Measurements from ENCODE around the gene MRPS35. TPM values are rescaled to one million over a fixed set of nuclear protein-coding genes. Genes with fewer than 3 reads are reported as not detected.
"Not testable (repeated sequence)": the region's sequence is repeated elsewhere in the genome, so short reads cannot be mapped to it uniquely, and the experiment has no call there.

The MRPS35 gene
- total and polyA plus RNA-seq, 2 donors from 2014 or later = 40.1 to 97.8 TPM

GRCh38 chr12:27743601-27744000 lies 33.0 kb downstream of the MRPS35 start:
- Histone ChIP-seq H3K4me3 (ENCODE audit: low read length in 3 of 3) (no peak overlapping the region), H3K9me3 (ENCODE audit: control insufficient read depth in 2 of 3, insufficient read depth in 1 of 3, low read length in 3 of 3) (no peaks in the 10 kb centered on the region), H3K9ac (ENCODE audit: low read length in 3 of 3) (no peak overlapping the region), H3K36me3 (ENCODE audit: control insufficient read depth in 2 of 3, insufficient read depth in 3 of 3, low read length in 3 of 3) (peaks cover 0 to 7% (median 0%) of the 10 kb centered on the region in 3 donors), H3K27me3 (ENCODE audit: control insufficient read depth, insufficient read depth, low read length) (no peaks in the 10 kb centered on the region), H3K27ac (ENCODE audit: low read depth in 2 of 2, low read length in 2 of 2) (no peak overlapping the region), H3K4me1 (ENCODE audit: control insufficient read depth in 2 of 3, insufficient read depth in 2 of 3, low read depth in 1 of 3, low read length in 3 of 3) (no peaks in the 10 kb centered on the region)
- no peak for DNase-seq
- TF ChIP-seq, protein P1, sequence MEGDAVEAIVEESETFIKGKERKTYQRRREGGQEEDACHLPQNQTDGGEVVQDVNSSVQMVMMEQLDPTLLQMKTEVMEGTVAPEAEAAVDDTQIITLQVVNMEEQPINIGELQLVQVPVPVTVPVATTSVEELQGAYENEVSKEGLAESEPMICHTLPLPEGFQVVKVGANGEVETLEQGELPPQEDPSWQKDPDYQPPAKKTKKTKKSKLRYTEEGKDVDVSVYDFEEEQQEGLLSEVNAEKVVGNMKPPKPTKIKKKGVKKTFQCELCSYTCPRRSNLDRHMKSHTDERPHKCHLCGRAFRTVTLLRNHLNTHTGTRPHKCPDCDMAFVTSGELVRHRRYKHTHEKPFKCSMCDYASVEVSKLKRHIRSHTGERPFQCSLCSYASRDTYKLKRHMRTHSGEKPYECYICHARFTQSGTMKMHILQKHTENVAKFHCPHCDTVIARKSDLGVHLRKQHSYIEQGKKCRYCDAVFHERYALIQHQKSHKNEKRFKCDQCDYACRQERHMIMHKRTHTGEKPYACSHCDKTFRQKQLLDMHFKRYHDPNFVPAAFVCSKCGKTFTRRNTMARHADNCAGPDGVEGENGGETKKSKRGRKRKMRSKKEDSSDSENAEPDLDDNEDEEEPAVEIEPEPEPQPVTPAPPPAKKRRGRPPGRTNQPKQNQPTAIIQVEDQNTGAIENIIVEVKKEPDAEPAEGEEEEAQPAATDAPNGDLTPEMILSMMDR (IDR thresholded peaks at IDR 0.05; ENCODE audit: borderline replicate concordance, extremely low read depth, insufficient read depth) = no peak
- FAIRE-seq = no peak
- intact Hi-C loops (cut with DNase I) = no loop called here

DNA sequence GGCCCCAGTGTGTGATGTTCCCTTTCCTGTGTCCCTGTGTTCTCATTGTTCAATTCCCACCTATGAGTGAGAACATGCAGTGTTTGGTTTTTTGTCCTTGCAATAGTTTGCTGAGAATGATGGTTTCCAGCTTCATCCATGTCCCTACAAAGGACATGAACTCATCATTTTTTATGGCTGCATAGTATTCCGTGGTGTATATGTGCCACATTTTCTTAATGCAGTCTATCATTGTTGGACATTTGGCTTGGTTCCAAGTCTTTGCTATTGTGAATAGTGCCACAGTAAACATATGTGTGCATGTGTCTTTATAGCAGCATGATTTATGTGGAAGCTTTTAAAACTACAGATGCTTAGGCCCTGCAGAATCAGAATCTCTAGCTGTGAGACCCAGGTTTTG lies 35.1 kb downstream of the MRPS35 start:
- DNase-seq; H3K9me3 ChIP-seq (ENCODE audit: control insufficient read depth in 2 of 3, insufficient read depth in 1 of 3, low read length in 3 of 3); H3K4me3 ChIP-seq (ENCODE audit: low read length in 3 of 3); FAIRE-seq; H3K27me3 ChIP-seq (ENCODE audit: control insufficient read depth, insufficient read depth, low read length); H3K36me3 ChIP-seq (ENCODE audit: control insufficient read depth in 2 of 3, insufficient read depth in 3 of 3, low read length in 3 of 3); H3K27ac ChIP-seq (ENCODE audit: low read depth in 2 of 2, low read length in 2 of 2); intact Hi-C loops (cut with DNase I); H3K9ac ChIP-seq (ENCODE audit: low read length in 3 of 3); H3K4me1 ChIP-seq (ENCODE audit: control insufficient read depth in 2 of 3, insufficient read depth in 2 of 3, low read depth in 1 of 3, low read length in 3 of 3): not testable (repeated sequence)

- intact Hi-C loops (cut with DNase I) = no loop called here
These were observed 36.6 kb downstream of the MRPS35 start for GRCh38 chr12:27747111-27747820.

DNA sequence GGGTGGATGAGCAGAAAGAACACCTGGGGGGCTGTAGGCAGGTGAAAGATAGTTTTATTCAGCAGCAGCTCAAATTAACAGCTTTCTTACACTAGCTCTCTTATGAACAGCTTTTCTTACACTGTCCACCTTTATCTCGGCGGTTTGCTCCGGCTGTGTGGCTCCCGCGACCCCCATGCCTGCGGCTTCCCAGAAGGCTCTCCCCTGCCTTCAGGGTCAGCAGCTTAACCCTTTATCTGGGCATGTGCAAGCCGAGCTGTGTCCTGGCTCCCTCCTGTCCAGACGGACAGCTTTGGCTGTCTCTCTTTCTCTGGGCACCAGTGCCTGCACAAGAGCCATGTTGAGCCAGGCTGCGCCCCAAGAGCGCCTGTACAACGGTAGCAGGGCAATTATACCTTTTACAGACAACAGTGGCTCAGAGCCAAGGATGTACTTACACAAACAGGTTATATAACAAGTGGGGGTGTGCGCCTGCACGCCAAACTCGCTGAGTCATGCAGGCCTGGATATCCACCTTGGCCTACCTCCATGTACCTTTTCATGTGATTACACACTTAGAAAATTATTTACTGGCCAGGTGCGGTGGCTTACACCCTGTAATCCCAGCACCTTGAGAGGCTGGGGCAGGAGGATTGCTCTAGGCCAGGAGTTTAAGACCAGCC lies 40.9 kb downstream of the MRPS35 start:
- peak in 1 of 5 donors; percentile 6 for DNase-seq

More at GRCh38 chr12:27747111-27747820, 36.6 kb downstream of the MRPS35 start:
- TF ChIP-seq, protein P1 (IDR thresholded peaks at IDR 0.05; ENCODE audit: borderline replicate concordance, extremely low read depth, insufficient read depth) = no peak
- Histone ChIP-seq H3K4me3 (ENCODE audit: low read length in 3 of 3) (no peak overlapping the region), H3K36me3 (ENCODE audit: control insufficient read depth in 2 of 3, insufficient read depth in 3 of 3, low read length in 3 of 3) (peaks cover 0 to 7% (median 0%) of the 10 kb centered on the region in 3 donors), H3K9ac (ENCODE audit: low read length in 3 of 3) (no peak overlapping the region), H3K27me3 (ENCODE audit: control insufficient read depth, insufficient read depth, low read length) (no peaks in the 10 kb centered on the region), H3K9me3 (ENCODE audit: control insufficient read depth in 2 of 3, insufficient read depth in 1 of 3, low read length in 3 of 3) (no peaks in the 10 kb centered on the region), H3K4me1 (ENCODE audit: control insufficient read depth in 2 of 3, insufficient read depth in 2 of 3, low read depth in 1 of 3, low read length in 3 of 3) (peaks cover 0 to 5% (median 0%) of the 10 kb centered on the region in 3 donors), H3K27ac (ENCODE audit: low read depth in 2 of 2, low read length in 2 of 2) (no peak overlapping the region)
- peak; percentile 37 for FAIRE-seq
- DNase-seq = no peak

More for the DNA sequence above, 40.9 kb downstream of the MRPS35 start:
- no peak for FAIRE-seq
- Histone ChIP-seq H3K9ac (ENCODE audit: low read length in 3 of 3) (no peak overlapping the region), H3K36me3 (ENCODE audit: control insufficient read depth in 2 of 3, insufficient read depth in 3 of 3, low read length in 3 of 3) (peaks cover 0 to 4% (median 0%) of the 10 kb centered on the region in 3 donors), H3K9me3 (ENCODE audit: control insufficient read depth in 2 of 3, insufficient read depth in 1 of 3, low read length in 3 of 3) (no peaks in the 10 kb centered on the region), H3K4me3 (ENCODE audit: low read length in 3 of 3) (no peak overlapping the region), H3K27me3 (ENCODE audit: control insufficient read depth, insufficient read depth, low read length) (no peaks in the 10 kb centered on the region), H3K4me1 (ENCODE audit: control insufficient read depth in 2 of 3, insufficient read depth in 2 of 3, low read depth in 1 of 3, low read length in 3 of 3) (peaks cover 0 to 5% (median 3%) of the 10 kb centered on the region in 3 donors), H3K27ac (ENCODE audit: low read depth in 2 of 2, low read length in 2 of 2) (peak overlapping the region; percentile 66 to 69)
- intact Hi-C loops (cut with DNase I) = no loop called here
- TF ChIP-seq, protein P1 (IDR thresholded peaks at IDR 0.05; ENCODE audit: borderline replicate concordance, extremely low read depth, insufficient read depth) = no peak

Measured in kidney (tissue), 14 donors.